Measurements from ENCODE around the gene CYP4F11. TPM values are rescaled to one million over a fixed set of nuclear protein-coding genes. Genes with fewer than 3 reads are reported as not detected.

The CYP4F11 gene
- total and polyA plus RNA-seq, 8 donors, result 0.04 to 2.3 TPM; not detected in 6

- Histone ChIP-seq H3K36me3 (no peaks in the 10 kb centered on the region), H3K9me3 (peaks cover 0 to 21% of the 10 kb centered on the region in 2 donors), H3K27me3 (peaks cover 0 to 15% of the 10 kb centered on the region in 2 donors), H3K27ac (no peak within 1 kb of the TSS), H3K4me3 (no peak within 1 kb of the TSS), H3K4me1 (no peaks in the 10 kb centered on the region)
- no peak for ATAC-seq
- intact Hi-C loops (cut with DNase I), result no loop called here
- no peak for DNase-seq
- TF ChIP-seq, protein P1, sequence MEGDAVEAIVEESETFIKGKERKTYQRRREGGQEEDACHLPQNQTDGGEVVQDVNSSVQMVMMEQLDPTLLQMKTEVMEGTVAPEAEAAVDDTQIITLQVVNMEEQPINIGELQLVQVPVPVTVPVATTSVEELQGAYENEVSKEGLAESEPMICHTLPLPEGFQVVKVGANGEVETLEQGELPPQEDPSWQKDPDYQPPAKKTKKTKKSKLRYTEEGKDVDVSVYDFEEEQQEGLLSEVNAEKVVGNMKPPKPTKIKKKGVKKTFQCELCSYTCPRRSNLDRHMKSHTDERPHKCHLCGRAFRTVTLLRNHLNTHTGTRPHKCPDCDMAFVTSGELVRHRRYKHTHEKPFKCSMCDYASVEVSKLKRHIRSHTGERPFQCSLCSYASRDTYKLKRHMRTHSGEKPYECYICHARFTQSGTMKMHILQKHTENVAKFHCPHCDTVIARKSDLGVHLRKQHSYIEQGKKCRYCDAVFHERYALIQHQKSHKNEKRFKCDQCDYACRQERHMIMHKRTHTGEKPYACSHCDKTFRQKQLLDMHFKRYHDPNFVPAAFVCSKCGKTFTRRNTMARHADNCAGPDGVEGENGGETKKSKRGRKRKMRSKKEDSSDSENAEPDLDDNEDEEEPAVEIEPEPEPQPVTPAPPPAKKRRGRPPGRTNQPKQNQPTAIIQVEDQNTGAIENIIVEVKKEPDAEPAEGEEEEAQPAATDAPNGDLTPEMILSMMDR (IDR thresholded peaks at IDR 0.05), result no peak
Observed at GRCh38 chr19:15948223-15949058, 14.1 kb upstream of the CYP4F11 start, which contains the start of gene OR10H4. Gene OR10H4 (plus strand): TSS chr19:15949008. CDS start chr19:15949008, 0 bp downstream.

DNA sequence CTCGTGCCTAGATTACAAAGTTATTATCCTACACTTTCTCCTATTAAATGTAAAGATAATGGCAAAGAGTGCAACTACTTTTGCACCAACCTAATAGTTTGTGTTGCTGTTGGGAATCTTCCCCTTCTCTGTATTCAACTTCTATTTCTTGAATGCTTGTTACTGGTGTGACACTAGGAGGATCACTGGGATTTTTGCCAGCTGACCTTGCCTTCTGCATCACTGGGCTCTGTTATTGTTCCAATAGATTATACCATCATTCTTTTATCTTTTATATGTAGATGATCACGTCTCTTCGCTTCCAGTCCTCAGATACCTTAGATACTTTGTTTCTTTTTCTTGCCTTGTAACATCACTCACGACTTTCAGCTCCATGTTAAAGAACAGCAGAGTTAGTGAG, 11.0 kb upstream of the CYP4F11 start:
- H3K4me3 ChIP-seq, result no peak overlapping the region
- TF ChIP-seq, protein P1 (IDR thresholded peaks at IDR 0.05), result no peak
- no peak overlapping the region for H3K27ac ChIP-seq
- intact Hi-C loops (cut with DNase I), result no loop called here
- H3K27me3 ChIP-seq, result peaks cover 0 to 22% of the 10 kb centered on the region in 2 donors
- H3K36me3 ChIP-seq, result no peaks in the 10 kb centered on the region
- no peak for DNase-seq
- H3K4me1 ChIP-seq, result no peaks in the 10 kb centered on the region
- peaks cover 0 to 21% of the 10 kb centered on the region in 2 donors for H3K9me3 ChIP-seq
- no peak for ATAC-seq

GRCh38 chr19:15944401-15944800, 10.1 kb upstream of the CYP4F11 start:
- ATAC-seq, result no peak
- H3K36me3 ChIP-seq, result no peaks in the 10 kb centered on the region
- TF ChIP-seq, protein P1 (IDR thresholded peaks at IDR 0.05), result no peak
- intact Hi-C loops (cut with DNase I), result no loop called here
- H3K4me1 ChIP-seq, result no peaks in the 10 kb centered on the region
- H3K9me3 ChIP-seq, result peaks cover 0 to 19% of the 10 kb centered on the region in 2 donors
- no peak overlapping the region for H3K27ac ChIP-seq
- H3K4me3 ChIP-seq, result no peak overlapping the region
- H3K27me3 ChIP-seq, result peaks cover 0 to 29% of the 10 kb centered on the region in 2 donors
- no peak for DNase-seq

GRCh38 chr19:15937771-15938170, 3.4 kb upstream of the CYP4F11 start:
- Histone ChIP-seq H3K4me3 (no peak overlapping the region), H3K4me1 (no peaks in the 10 kb centered on the region), H3K9me3 (peaks cover 0 to 4% of the 10 kb centered on the region in 2 donors), H3K27me3 (peaks cover 0 to 15% of the 10 kb centered on the region in 2 donors), H3K36me3 (no peaks in the 10 kb centered on the region), H3K27ac (no peak overlapping the region)
- intact Hi-C loops (cut with DNase I), result no loop called here
- TF ChIP-seq, protein P1 (IDR thresholded peaks at IDR 0.05), result no peak
- DNase-seq (no peak), ATAC-seq (no peak)

DNA sequence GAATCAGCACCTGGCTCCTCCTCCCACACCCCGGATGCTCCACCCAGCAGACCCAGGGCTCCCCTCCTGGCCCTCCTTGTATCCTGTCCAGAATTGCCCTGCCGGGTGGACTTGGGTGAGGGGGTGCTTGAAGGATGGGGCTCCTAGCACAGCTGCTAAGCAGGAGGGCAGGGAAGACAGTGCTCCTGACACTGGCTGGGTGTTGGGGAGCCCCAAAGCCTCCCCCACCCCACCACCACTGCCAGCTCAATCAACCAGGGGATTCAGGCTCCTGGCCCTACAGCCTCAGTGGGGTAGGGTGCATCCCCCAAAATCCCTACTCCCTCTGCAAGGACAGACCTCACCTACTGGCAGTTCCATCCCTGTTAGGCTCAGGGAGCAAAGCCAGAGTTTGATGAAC, 2.6 kb upstream of the CYP4F11 start:
- TF ChIP-seq, protein P1 (IDR thresholded peaks at IDR 0.05), result no peak
- no peak overlapping the region for H3K27ac ChIP-seq
- no peak for ATAC-seq
- no peaks in the 10 kb centered on the region for H3K4me1 ChIP-seq
- intact Hi-C loops (cut with DNase I), result no loop called here
- no peak for DNase-seq
- H3K36me3 ChIP-seq, result no peaks in the 10 kb centered on the region
- H3K4me3 ChIP-seq, result no peak overlapping the region
- H3K27me3 ChIP-seq, result peaks cover 0 to 7% of the 10 kb centered on the region in 2 donors
- peaks cover 0 to 4% of the 10 kb centered on the region in 2 donors for H3K9me3 ChIP-seq

Data from left lung (tissue), 10 donors.